IMR-90 (cell line): ENCODE data around the gene NPM1. TPM values are rescaled to one million over a fixed set of nuclear protein-coding genes. Genes with fewer than 3 reads are reported as not detected.

ENCODE experiments used
- ATAC-seq: fragments of 200-7000 bp; cut with Tn5 transposase; 2 replicates; pipeline ENCODE4 v1.9.1; 2020; ENCODE audit warnings: low read depth, mild to moderate bottlenecking, moderate library complexity
- BruUV-seq: library from RNA; stranded (reverse); fragments of 400-500 nt; replicated peaks from 2 replicates; lab custom pipeline; 2021; lab: Mats Ljungman, UMichigan
- CTCF ChIA-PET: fragments of 300-600 bp; formaldehyde crosslinking; extraction: SDS; loops from one replicate; lab custom pipeline; 2021; ENCODE audit warnings: antibody characterized with exemption; lab: Yijun Ruan, JAX
- POLR2A ChIA-PET: fragments of 300-600 bp; sonication (Branson Sonifier 250); formaldehyde crosslinking; loops from one replicate; lab custom pipeline; 2022; ENCODE audit warnings: antibody characterized with exemption; ENCODE audit not compliant: unreplicated experiment; lab: Charles Lee
- DNase-seq: peaks from one replicate; pipeline ENCODE4 v3.0.0; 2013
- H2AFZ ChIP-seq: replicated peaks from 2 replicates; pipeline ENCODE3; 2013; ENCODE audit warnings: low read length, mild to moderate bottlenecking; ENCODE audit not compliant: poor library complexity
- H2AK5ac ChIP-seq: 2 replicates; pipeline ENCODE4 v1.6.1; 2013; ENCODE audit warnings: low read depth, low read length, inconsistent platforms
- H2AK9ac ChIP-seq: replicated peaks from 2 replicates; pipeline ENCODE3; 2013; ENCODE audit warnings: mild to moderate bottlenecking, low read depth, low read length, moderate library complexity; ENCODE audit not compliant: poor library complexity
- H2BK120ac ChIP-seq: 2 replicates; pipeline ENCODE4 v1.6.1; 2013; ENCODE audit warnings: low read depth, low read length, inconsistent platforms
- H2BK15ac ChIP-seq: 3 replicates; pipeline ENCODE4 v1.6.1; 2013; ENCODE audit warnings: low read depth, low read length, inconsistent platforms
- H2BK20ac ChIP-seq: 2 replicates; pipeline ENCODE4 v1.6.1; 2013; ENCODE audit warnings: low read depth, mild to moderate bottlenecking, inconsistent platforms, low read length, moderate library complexity
- H2BK5ac ChIP-seq: 2 replicates; pipeline ENCODE4 v1.6.1; 2013; ENCODE audit warnings: mild to moderate bottlenecking, low read depth, low read length, inconsistent platforms; ENCODE audit not compliant: poor library complexity, severe bottlenecking
- H3K14ac ChIP-seq: replicated peaks from 2 replicates; pipeline ENCODE4 v1.6.1; 2013; ENCODE audit warnings: low read depth, low read length, inconsistent platforms
- H3K18ac ChIP-seq: 2 replicates; pipeline ENCODE4 v1.6.1; 2013; ENCODE audit warnings: low read depth, low read length, control low read depth
- H3K23ac ChIP-seq: 2 replicates; pipeline ENCODE4 v1.6.1; 2013; ENCODE audit warnings: low read depth, low read length, inconsistent platforms
- H3K27ac ChIP-seq: 2 replicates; pipeline ENCODE4 v1.5.1; 2013; ENCODE audit warnings: mild to moderate bottlenecking, control low read depth, low read length; ENCODE audit not compliant: insufficient read depth
- H3K27me3 ChIP-seq: 2 replicates; pipeline ENCODE4 v1.6.1; 2013; ENCODE audit warnings: low read length; ENCODE audit not compliant: control insufficient read depth, insufficient read depth
- H3K36me3 ChIP-seq: 2 replicates; pipeline ENCODE4 v1.6.1; 2013; ENCODE audit warnings: low read length, mixed read lengths; ENCODE audit not compliant: control insufficient read depth, insufficient read depth
- H3K4ac ChIP-seq: 2 replicates; pipeline ENCODE4 v1.6.1; 2013; ENCODE audit warnings: low read depth, low read length, inconsistent platforms
- H3K4me1 ChIP-seq: 2 replicates; pipeline ENCODE4 v1.6.1; 2013; ENCODE audit warnings: low read length, mixed read lengths; ENCODE audit not compliant: control insufficient read depth, insufficient read depth
- H3K4me2 ChIP-seq: 2 replicates; pipeline ENCODE4 v1.6.1; 2013; ENCODE audit warnings: low read depth, mild to moderate bottlenecking, control low read depth, low read length, moderate library complexity
- H3K4me3 ChIP-seq: 2 replicates; pipeline ENCODE4 v1.5.1; 2013; ENCODE audit warnings: low read depth, mild to moderate bottlenecking, control low read depth, low read length, moderate library complexity; ENCODE audit not compliant: insufficient read depth
- H3K56ac ChIP-seq: 2 replicates; pipeline ENCODE4 v1.6.1; 2013; ENCODE audit warnings: low read length, inconsistent platforms; ENCODE audit not compliant: insufficient read depth; ENCODE audit errors: extremely low read depth
- H3K79me1 ChIP-seq, 2 experiments: 2 replicates each; pipeline ENCODE4 v1.6.1; 2013; ENCODE audit warnings: low read length in 2 of 2, inconsistent platforms in 1 of 2, low read depth in 1 of 2
- H3K9ac ChIP-seq: 2 replicates; pipeline ENCODE4 v1.6.1; 2013; ENCODE audit warnings: low read depth, low read length, control low read depth
- H3K9me1 ChIP-seq: 2 replicates; pipeline ENCODE4 v1.6.1; 2013; ENCODE audit warnings: low read length, inconsistent platforms; ENCODE audit not compliant: insufficient read depth
- H3K9me3 ChIP-seq: 2 replicates; pipeline ENCODE4 v1.6.1; 2013; ENCODE audit warnings: low read length; ENCODE audit not compliant: control insufficient read depth, insufficient read depth
- H4K20me1 ChIP-seq: 2 replicates; pipeline ENCODE4 v1.6.1; 2013; ENCODE audit warnings: low read length, inconsistent platforms; ENCODE audit not compliant: insufficient read depth
- H4K5ac ChIP-seq: 2 replicates; pipeline ENCODE4 v1.6.1; 2013; ENCODE audit warnings: mild to moderate bottlenecking, low read depth, low read length, control low read depth
- H4K8ac ChIP-seq, 2 experiments: 2 replicates each; pipeline ENCODE4 v1.6.1; 2013; ENCODE audit warnings: low read depth in 2 of 2, low read length in 2 of 2, control low read depth in 1 of 2, inconsistent platforms in 1 of 2
- H4K91ac ChIP-seq: 2 replicates; pipeline ENCODE4 v1.6.1; 2013; ENCODE audit warnings: low read depth, low read length, inconsistent platforms; ENCODE audit not compliant: insufficient read depth
- CEBPB ChIP-seq: IDR thresholded peaks from 2 replicates; pipeline ENCODE4 v1.6.1; 2012; ENCODE audit warnings: low read depth, low read length, improper control_type of control experiment
- CHD1 ChIP-seq: IDR thresholded peaks from 2 replicates; pipeline ENCODE4 v1.6.1; 2012; ENCODE audit warnings: low read depth, low read length, improper control_type of control experiment
- CTCF ChIP-seq: conservative IDR thresholded peaks from 2 replicates; pipeline ENCODE4 v1.5.1; 2012; ENCODE audit warnings: mild to moderate bottlenecking, low read depth, low read length, improper control_type of control experiment
- MAFK ChIP-seq: IDR thresholded peaks from 2 replicates; pipeline ENCODE4 v1.6.1; 2012; ENCODE audit warnings: low read depth, low read length, improper control_type of control experiment
- MAZ ChIP-seq: IDR thresholded peaks from 2 replicates; pipeline ENCODE4 v1.6.1; 2012; ENCODE audit warnings: low read depth, mild to moderate bottlenecking, low read length, improper control_type of control experiment, moderate library complexity, borderline replicate concordance
- NFE2L2 ChIP-seq: fragments of 150-350 bp; IDR thresholded peaks from 2 replicates; pipeline ENCODE4 v1.6.1; 2016; ENCODE audit warnings: low read depth, mild to moderate bottlenecking, low read length
- POLR2A ChIP-seq: IDR thresholded peaks from 2 replicates; pipeline ENCODE4 v1.6.1; 2012; ENCODE audit warnings: mild to moderate bottlenecking, low read depth, low read length
- RAD21 ChIP-seq: IDR thresholded peaks from 2 replicates; pipeline ENCODE4 v1.6.1; 2012; ENCODE audit warnings: low read length, improper control_type of control experiment
- RCOR1 ChIP-seq: IDR thresholded peaks from 2 replicates; pipeline ENCODE4 v1.6.1; 2012; ENCODE audit warnings: mild to moderate bottlenecking, low read length, improper control_type of control experiment; ENCODE audit not compliant: insufficient replicate concordance
- SMC3 ChIP-seq: fragments of 150-350 bp; IDR thresholded peaks from 2 replicates; pipeline ENCODE4 v1.6.1; 2016; ENCODE audit warnings: low read depth, mild to moderate bottlenecking, antibody characterized with exemption, low read length, moderate library complexity
- USF2 ChIP-seq: fragments of 150-350 bp; IDR thresholded peaks from 2 replicates; pipeline ENCODE4 v1.6.1; 2017; ENCODE audit warnings: mild to moderate bottlenecking, antibody characterized with exemption, low read length, low read depth
- WGBS, 2 experiments: methylation state at CpG; one replicate each; pipeline versions ENCODE4 v1.1.5 to v1.1.7; 2013; ENCODE audit warnings: missing lambda C conversion rate in 2 of 2; ENCODE audit not compliant: insufficient read length in 1 of 2; ENCODE audit errors: extremely low coverage in 2 of 2; 5-methylcytosine and 5-hydroxymethylcytosine counted together
- dilution Hi-C: fragments of 300-500 bp; cut with HindIII; formaldehyde crosslinking; loops from one replicate; pipeline ENCODE4 v1.14.3; 2018; ENCODE audit warnings: low sequenced_read_pairs; ENCODE audit not compliant: unreplicated experiment
- in situ Hi-C: fragments of 300-500 bp; cut with MboI; formaldehyde crosslinking; loops from 3 replicates; pipeline ENCODE4 v1.14.3; 2019; ENCODE audit warnings: low sequenced_read_pairs, inconsistent platforms, mixed read lengths
- intact Hi-C: fragments of 100-400 bp; cut with micrococcal nuclease; formaldehyde crosslinking; loops from 2 replicates; pipeline ENCODE4 v1.10.0; 2022
- polyA plus RNA-seq, 3 experiments: library from polyadenylated mRNA; depleted of rRNA; stranded (reverse); fragments of >200 nt; gene quantifications; 2 replicates each; pipeline ENCODE4 v1.2.3, GENCODE V29; 2012; ENCODE audit warnings: low replicate concordance in 1 of 3
- total RNA-seq: library from RNA; depleted of rRNA; stranded (reverse); fragments of >200 nt; gene quantifications from 2 replicates; pipeline ENCODE4 v1.2.3, GENCODE V29; 2012

NPM1 gene
- total and polyA plus RNA-seq, 2 of the 4 experiments (the other 2 are of a cell fraction) = 856 to 929 TPM

DNA sequence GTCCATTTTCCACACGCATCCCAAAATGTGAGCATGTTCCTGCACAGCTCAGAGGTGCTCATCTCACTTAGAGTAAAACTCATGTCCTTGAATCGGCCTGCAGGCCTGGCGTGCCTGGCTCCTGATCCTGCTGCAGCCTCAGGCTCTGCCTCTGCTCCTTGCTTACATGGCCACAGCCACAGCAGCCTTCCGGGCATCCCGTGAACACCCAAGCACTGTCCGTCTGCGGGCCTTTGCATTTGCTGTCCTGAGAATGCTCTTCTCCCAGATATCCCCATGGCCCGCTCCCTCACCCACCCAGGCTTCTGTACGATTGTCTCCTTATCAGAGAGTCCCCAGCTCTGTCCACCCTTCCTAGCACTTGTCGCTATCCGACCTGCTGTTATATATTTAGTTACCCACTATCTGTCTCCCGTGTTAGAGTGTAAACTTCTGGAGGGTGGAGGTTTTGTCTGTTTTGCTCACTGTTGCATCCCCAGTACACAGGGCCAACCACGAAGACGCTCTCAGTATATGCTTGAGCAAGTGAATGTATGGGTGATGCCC is 53.7 kb downstream of the NPM1 start:
- intact Hi-C loops = no loop called here
- Histone ChIP-seq H3K9me1 (no peaks in the 10 kb centered on the region), H2AK5ac (no peak overlapping the region), H4K5ac (no peak overlapping the region), H3K56ac (no peak overlapping the region), H4K8ac (no peak overlapping the region), H3K4me2 (no peak overlapping the region), H3K4me1 (peaks cover 5% of the 10 kb centered on the region; the same call in 1 of the 2 replicates), H3K36me3 (no peaks in the 10 kb centered on the region), H2BK120ac (no peak overlapping the region), H2BK15ac (no peak overlapping the region), H3K18ac (no peak overlapping the region), H3K27me3 (no peaks in the 10 kb centered on the region), H3K23ac (no peak overlapping the region), H3K79me1 (no peaks in the 10 kb centered on the region), H2AK9ac (no peak overlapping the region), H3K9me3 (no peaks in the 10 kb centered on the region), H3K27ac (no peak overlapping the region), H3K14ac (no peak overlapping the region), H3K9ac (no peak overlapping the region), H3K4me3 (no peak overlapping the region), H2BK20ac (no peak overlapping the region), H3K4ac (no peak overlapping the region), H4K91ac (no peak overlapping the region), H4K20me1 (no peaks in the 10 kb centered on the region), H2AFZ (no peak overlapping the region), H2BK5ac (no peak overlapping the region)
- 100% methylated on average over 5 of the region's 14 CpGs; no CpG with 5 or more reads in 1 of the 2 experiments for WGBS, 2 experiments
- ATAC-seq (no peak), DNase-seq (no peak)
- in situ Hi-C loops = loop anchor here (25.0 kb wide), 1 partner anchor 421 kb away; no protein-coding TSS in a partner anchor
- TF ChIP-seq CTCF = no peak
- TF ChIP-seq SMC3 = no peak
- no peak for TF ChIP-seq USF2
- no peak for TF ChIP-seq MAZ
- TF ChIP-seq POLR2A = no peak
- TF ChIP-seq CHD1 = no peak
- TF ChIP-seq RAD21 = no peak
- no peak for TF ChIP-seq MAFK
- TF ChIP-seq NFE2L2 = no peak
- no peak for TF ChIP-seq CEBPB
- TF ChIP-seq RCOR1 = no peak
- ChIA-PET CTCF (interaction anchor here (1.2 kb wide), 1 partner anchor 17 kb away, joined by 3 read pairs; no protein-coding TSS in a partner anchor), POLR2A (no interaction called here)
- dilution Hi-C loops = no loop called here
- no TSS peak for BruUV-seq
